NT2/D1 (cell line): Measurements from ENCODE around the gene TRAIP.

Experiments used
- DNase-seq: peaks from one replicate; pipeline ENCODE4 v3.0.0-alpha.2; 2011; ENCODE audit warnings: low read depth, low spot score
- H3K27me3 ChIP-seq: 2 replicates; pipeline ENCODE4 v1.6.0; 2011; ENCODE audit warnings: mild to moderate bottlenecking; ENCODE audit not compliant: insufficient read length, insufficient read depth
- H3K36me3 ChIP-seq: 2 replicates; pipeline ENCODE4 v1.6.1; 2011; ENCODE audit warnings: mild to moderate bottlenecking, low read length, mixed read lengths; ENCODE audit not compliant: insufficient read depth, insufficient read length
- H3K4me1 ChIP-seq: 2 replicates; pipeline ENCODE4 v1.5.1; 2011; ENCODE audit not compliant: insufficient read depth, insufficient read length
- H3K4me3 ChIP-seq: 2 replicates; pipeline ENCODE4 v1.5.1; 2011; ENCODE audit warnings: low read depth; ENCODE audit not compliant: insufficient read length
- H3K9ac ChIP-seq: 2 replicates; pipeline ENCODE4 v1.6.0; 2011; ENCODE audit warnings: low read depth; ENCODE audit not compliant: insufficient read length
- H3K9me3 ChIP-seq: 2 replicates; pipeline ENCODE4 v1.5.1; 2011; ENCODE audit warnings: mild to moderate bottlenecking, low read length; ENCODE audit not compliant: insufficient read depth
- SUZ12 ChIP-seq: IDR thresholded peaks from 2 replicates; pipeline ENCODE4 v1.6.1; 2011; ENCODE audit not compliant: insufficient read length, insufficient read depth; ENCODE audit errors: extremely low read depth
- YY1 ChIP-seq: IDR thresholded peaks from 2 replicates; pipeline ENCODE4 v1.6.1; 2011; ENCODE audit not compliant: insufficient read length, insufficient read depth
- ZNF274 ChIP-seq: IDR thresholded peaks from 2 replicates; pipeline ENCODE4 v1.6.1; 2011; ENCODE audit warnings: mild to moderate bottlenecking, low read depth, low read length

The TRAIP gene

GRCh38 chr3:49899815-49900214, 43.5 kb upstream of the TRAIP start:
- Histone ChIP-seq H3K36me3 (no peaks in the 10 kb centered on the region), H3K4me1 (peaks cover 13% of the 10 kb centered on the region), H3K4me3 (no peak overlapping the region), H3K27me3 (peaks cover 8% of the 10 kb centered on the region), H3K9me3 (no peaks in the 10 kb centered on the region), H3K9ac (no peak overlapping the region)
- DNase-seq: no peak
- TF ChIP-seq YY1: no peak

- Histone ChIP-seq H3K4me3 (no peak overlapping the region), H3K9ac (no peak overlapping the region), H3K27me3 (peaks cover 8% of the 10 kb centered on the region), H3K9me3 (no peaks in the 10 kb centered on the region), H3K4me1 (peaks cover 13% of the 10 kb centered on the region), H3K36me3 (no peaks in the 10 kb centered on the region)
- TF ChIP-seq YY1: no peak
- TF ChIP-seq ZNF274: no peak
- TF ChIP-seq SUZ12: no peak
- no peak for DNase-seq
These were observed 42.6 kb upstream of the TRAIP start for GRCh38 chr3:49898991-49899390.

GRCh38 chr3:49896345-49896744, 40.0 kb upstream of the TRAIP start:
- no peak for TF ChIP-seq SUZ12
- TF ChIP-seq YY1: no peak
- TF ChIP-seq ZNF274: no peak
- H3K9ac ChIP-seq: no peak overlapping the region
- H3K9me3 ChIP-seq: no peaks in the 10 kb centered on the region
- H3K4me1 ChIP-seq: no peaks in the 10 kb centered on the region
- H3K4me3 ChIP-seq: no peak overlapping the region
- DNase-seq: no peak
- no peaks in the 10 kb centered on the region for H3K36me3 ChIP-seq
- no peaks in the 10 kb centered on the region for H3K27me3 ChIP-seq

GRCh38 chr3:49895791-49896190, 39.4 kb upstream of the TRAIP start:
- Histone ChIP-seq H3K4me1 (no peaks in the 10 kb centered on the region), H3K9me3 (no peaks in the 10 kb centered on the region), H3K36me3 (no peaks in the 10 kb centered on the region), H3K9ac (no peak overlapping the region), H3K4me3 (no peak overlapping the region), H3K27me3 (no peaks in the 10 kb centered on the region)
- no peak for TF ChIP-seq SUZ12
- no peak for TF ChIP-seq YY1
- no peak for TF ChIP-seq ZNF274
- DNase-seq: no peak

- TF ChIP-seq SUZ12 (no peak), YY1 (no peak), ZNF274 (no peak)
- Histone ChIP-seq H3K9ac (no peak overlapping the region), H3K4me3 (no peak overlapping the region)
These were observed 32.9 kb upstream of the TRAIP start for GRCh38 chr3:49889296-49889695.

GRCh38 chr3:49886922-49887265, 30.5 kb upstream of the TRAIP start:
- DNase-seq: no peak
- Histone ChIP-seq H3K9ac (no peak overlapping the region), H3K4me1 (peaks cover 19% of the 10 kb centered on the region), H3K4me3 (no peak overlapping the region), H3K9me3 (no peaks in the 10 kb centered on the region), H3K27me3 (peaks cover 2% of the 10 kb centered on the region), H3K36me3 (no peaks in the 10 kb centered on the region)
- no peak for TF ChIP-seq SUZ12
- no peak for TF ChIP-seq ZNF274
- no peak for TF ChIP-seq YY1

More at GRCh38 chr3:49889296-49889695, 32.9 kb upstream of the TRAIP start:
- Histone ChIP-seq H3K9me3 (no peaks in the 10 kb centered on the region), H3K4me1 (peaks cover 6% of the 10 kb centered on the region), H3K27me3 (no peaks in the 10 kb centered on the region), H3K36me3 (no peaks in the 10 kb centered on the region)
- no peak for DNase-seq

GRCh38 chr3:49883998-49884397, 27.6 kb upstream of the TRAIP start:
- DNase-seq: no peak
- Histone ChIP-seq H3K9me3 (no peaks in the 10 kb centered on the region), H3K4me1 (peaks cover 38% of the 10 kb centered on the region), H3K36me3 (no peaks in the 10 kb centered on the region), H3K9ac (no peak overlapping the region), H3K27me3 (peaks cover 2% of the 10 kb centered on the region), H3K4me3 (no peak overlapping the region)
- TF ChIP-seq ZNF274: no peak
- TF ChIP-seq SUZ12: no peak
- no peak for TF ChIP-seq YY1

GRCh38 chr3:49882166-49882565, 25.8 kb upstream of the TRAIP start:
- Histone ChIP-seq H3K9ac (peak overlapping the region; percentile 6), H3K4me1 (peaks cover 41% of the 10 kb centered on the region), H3K27me3 (peaks cover 2% of the 10 kb centered on the region), H3K9me3 (no peaks in the 10 kb centered on the region), H3K36me3 (no peaks in the 10 kb centered on the region), H3K4me3 (no peak overlapping the region)
- no peak for TF ChIP-seq ZNF274
- no peak for TF ChIP-seq SUZ12
- no peak for TF ChIP-seq YY1
- no peak for DNase-seq
